SH-SY5Y (cell line): Measurements from ENCODE around the gene C16orf87.

Experiments
- GATA2 ChIP-seq: IDR thresholded peaks from 2 replicates; pipeline ENCODE4 v1.6.1; 2011; ENCODE audit warnings: mild to moderate bottlenecking, low read depth, low read length
- GATA3 ChIP-seq: IDR thresholded peaks from 2 replicates; pipeline ENCODE4 v1.6.1; 2011; ENCODE audit warnings: low read depth, mild to moderate bottlenecking, low read length, moderate library complexity

C16orf87 gene

GRCh38 chr16:46828292-46828691 is 2.7 kb downstream of the C16orf87 start:
- TF ChIP-seq GATA3: no peak

GRCh38 chr16:46826631-46827030 is 4.3 kb downstream of the C16orf87 start:
- TF ChIP-seq GATA3 (no peak), GATA2 (no peak)

- no peak for TF ChIP-seq GATA3
- no peak for TF ChIP-seq GATA2
Measured at GRCh38 chr16:46822270-46822669, 8.7 kb downstream of the C16orf87 start.

- TF ChIP-seq GATA3 (no peak), GATA2 (no peak)
Measured at GRCh38 chr16:46817961-46818360, 13.0 kb downstream of the C16orf87 start.

GRCh38 chr16:46814790-46815189 is 16.2 kb downstream of the C16orf87 start:
- TF ChIP-seq GATA3: no peak
- TF ChIP-seq GATA2: no peak

GRCh38 chr16:46813611-46814010 is 17.4 kb downstream of the C16orf87 start:
- TF ChIP-seq GATA3 (no peak), GATA2 (no peak)

- TF ChIP-seq GATA2 (no peak), GATA3 (no peak)
Measured at GRCh38 chr16:46812781-46813540, 18.0 kb downstream of the C16orf87 start.

- TF ChIP-seq GATA3 (no peak), GATA2 (no peak)
Measured at GRCh38 chr16:46811682-46812081, 19.3 kb downstream of the C16orf87 start.

GRCh38 chr16:46808997-46809396 is 22.0 kb downstream of the C16orf87 start:
- TF ChIP-seq GATA3 (no peak), GATA2 (no peak)

- TF ChIP-seq GATA2 (no peak), GATA3 (no peak)
Measured at GRCh38 chr16:46807336-46807735, 23.6 kb downstream of the C16orf87 start.

GRCh38 chr16:46803373-46803772 is 27.6 kb downstream of the C16orf87 start:
- TF ChIP-seq GATA3 (no peak), GATA2 (no peak)

GRCh38 chr16:46801428-46802049 is 29.4 kb downstream of the C16orf87 start:
- TF ChIP-seq GATA2: no peak
- no peak for TF ChIP-seq GATA3

- TF ChIP-seq GATA3 (no peak), GATA2 (no peak)
Measured at GRCh38 chr16:46800494-46800893, 30.5 kb downstream of the C16orf87 start.

- no peak for TF ChIP-seq GATA3
Measured at GRCh38 chr16:46797501-46797900, 33.5 kb downstream of the C16orf87 start.

GRCh38 chr16:46796764-46797269 is 34.2 kb downstream of the C16orf87 start:
- TF ChIP-seq GATA3: no peak
- no peak for TF ChIP-seq GATA2
